Measurements from ENCODE around the gene ATG9B. TPM values are rescaled to one million over a fixed set of nuclear protein-coding genes. Genes with fewer than 3 reads are reported as not detected.

Gene ATG9B
- total RNA-seq, 1 experiment from 2014 or later = 1.3 TPM

- TF ChIP-seq EZH2phosphoT487 (IDR thresholded peaks at IDR 0.05; ENCODE audit: borderline replicate concordance, low read length) (no peak), EZH2 (IDR thresholded peaks at IDR 0.05; ENCODE audit: low read length, unreplicated experiment) (no peak), CTCF (conservative IDR thresholded peaks at IDR 0.05; ENCODE audit: low read depth, low read length) (no peak)
- ChIA-PET CTCF (no interaction called here), POLR2A (ENCODE audit: unreplicated experiment) (interaction anchor here (0.6 kb wide), 1 partner anchor 57 kb away, joined by 3 read pairs; no protein-coding TSS in a partner anchor)
- H3K27ac ChIP-seq (ENCODE audit: low read length) = peak overlapping the region; percentile 67
- H3F3A ChIP-seq (ENCODE audit: low read length, unreplicated experiment) = no peaks in the 10 kb centered on the region
- peaks cover 27% of the 10 kb centered on the region for H3K79me2 ChIP-seq (ENCODE audit: low read length)
- ATAC-seq (peak; percentile 80), DNase-seq (peak; percentile 98)
- peaks cover 45% of the 10 kb centered on the region for H3K4me1 ChIP-seq (ENCODE audit: insufficient read depth, low read length)
- H3K36me3 ChIP-seq (ENCODE audit: low read depth, low read length) = no peaks in the 10 kb centered on the region
- peak overlapping the region; percentile 99 for H3K4me2 ChIP-seq (ENCODE audit: low read length)
- peak overlapping the region; percentile 82 for H2AFZ ChIP-seq (ENCODE audit: low read length)
- H3K9me3 ChIP-seq (ENCODE audit: low read length) = no peaks in the 10 kb centered on the region
- no peaks in the 10 kb centered on the region for H4K20me1 ChIP-seq (ENCODE audit: low read length)
- no peaks in the 10 kb centered on the region for H3K9me2 ChIP-seq (replicated peaks; ENCODE audit: low read length)
- intact Hi-C loops (cut with micrococcal nuclease) = loop anchor here (1.0 kb wide), 3 partner anchors 22 to 30 kb away; partner anchors contain the start of genes ABCB8, AGAP3 and FASTK
- no peaks in the 10 kb centered on the region for H3K27me3 ChIP-seq (ENCODE audit: low read length)
- H3K4me3 ChIP-seq (ENCODE audit: low read length) = peak overlapping the region; percentile 86
- BruUV-seq (replicated peaks) = TSS peak; percentile 75
- peak overlapping the region; percentile 89 for H3K9ac ChIP-seq (ENCODE audit: low read length)
Measured at GRCh38 chr7:151057989-151058780, 33.9 kb upstream of the ATG9B start.

- intact Hi-C loops (cut with micrococcal nuclease) = no loop called here
- peak within 1 kb of the TSS; percentile 86 for H3K4me3 ChIP-seq (ENCODE audit: low read length)
- H3K4me1 ChIP-seq (ENCODE audit: insufficient read depth, low read length) = peaks cover 40% of the 10 kb centered on the region
- H2AFZ ChIP-seq (ENCODE audit: low read length) = peak within 1 kb of the TSS; percentile 82
- H3K9ac ChIP-seq (ENCODE audit: low read length) = peak within 1 kb of the TSS; percentile 89
- H3K27me3 ChIP-seq (ENCODE audit: low read length) = no peaks in the 10 kb centered on the region
- H3K36me3 ChIP-seq (ENCODE audit: low read depth, low read length) = no peaks in the 10 kb centered on the region
- ATAC-seq = peak; percentile 6
- H3K9me3 ChIP-seq (ENCODE audit: low read length) = no peaks in the 10 kb centered on the region
- ChIA-PET POLR2A (ENCODE audit: unreplicated experiment) (no interaction called here), CTCF (no interaction called here)
- H3K9me2 ChIP-seq (replicated peaks; ENCODE audit: low read length) = no peaks in the 10 kb centered on the region
- peak within 1 kb of the TSS; percentile 99 for H3K4me2 ChIP-seq (ENCODE audit: low read length)
- H3K79me2 ChIP-seq (ENCODE audit: low read length) = peaks cover 27% of the 10 kb centered on the region
- H4K20me1 ChIP-seq (ENCODE audit: low read length) = no peaks in the 10 kb centered on the region
- no TSS peak for BruUV-seq (replicated peaks)
- no peaks in the 10 kb centered on the region for H3F3A ChIP-seq (ENCODE audit: low read length, unreplicated experiment)
- peak within 1 kb of the TSS; percentile 67 for H3K27ac ChIP-seq (ENCODE audit: low read length)
- no peak for DNase-seq
- no peak for TF ChIP-seq EZH2phosphoT487 (IDR thresholded peaks at IDR 0.05; ENCODE audit: borderline replicate concordance, low read length)
- no peak for TF ChIP-seq CTCF (conservative IDR thresholded peaks at IDR 0.05; ENCODE audit: low read depth, low read length)
- TF ChIP-seq EZH2 (IDR thresholded peaks at IDR 0.05; ENCODE audit: low read length, unreplicated experiment) = no peak
Measured at GRCh38 chr7:151057506-151057988, 33.3 kb upstream of the ATG9B start, which contains the start of gene CDK5. Gene CDK5 (minus strand): TSS chr7:151057897. CDS start chr7:151057848, 49 bp downstream.
